ENCODE data around the gene SLC25A30.
"Not testable (repeated sequence)": the region's sequence is repeated elsewhere in the genome, so short reads cannot be mapped to it uniquely, and the experiment has no call there.

Gene SLC25A30

DNA sequence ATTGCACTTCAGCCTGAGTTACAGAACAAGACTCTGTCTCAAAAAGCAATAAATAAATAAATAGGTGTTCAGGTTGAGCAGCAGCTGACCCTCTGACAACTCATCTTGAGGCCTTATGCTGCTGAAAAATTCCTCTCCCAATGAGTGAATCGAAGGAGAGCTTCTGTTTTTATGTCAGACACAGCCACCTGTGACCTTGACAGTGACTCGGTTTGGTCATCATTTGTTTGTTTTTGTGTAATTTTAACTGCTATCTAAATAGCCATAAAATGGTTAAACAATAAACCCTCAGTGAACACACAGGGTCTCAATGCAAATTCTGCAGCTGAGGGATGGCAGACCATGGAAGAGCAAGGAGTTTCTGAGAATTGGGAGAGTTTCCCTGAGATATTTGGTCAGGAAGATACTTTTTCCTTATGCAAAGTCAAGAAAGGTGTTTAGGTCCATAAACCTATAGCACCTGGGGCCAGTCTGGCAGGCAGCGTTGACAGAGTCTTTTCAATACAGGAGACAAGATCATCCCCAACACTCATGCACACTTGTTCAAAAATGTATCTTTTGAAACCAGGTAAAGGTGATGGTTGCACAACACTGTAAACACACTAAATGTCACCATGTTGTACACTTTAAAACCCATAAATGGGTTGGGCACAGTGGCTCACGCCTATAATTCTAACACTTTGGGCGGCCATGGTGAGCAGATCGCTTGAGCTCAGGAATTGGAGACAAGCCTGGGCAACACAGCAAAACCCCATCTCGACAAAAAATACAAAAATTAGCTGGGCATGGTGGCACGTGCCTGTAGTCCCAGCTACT lies 16.6 kb upstream of the SLC25A30 start:
- in situ Hi-C loops (cut with MboI; ENCODE audit: low pct_unique_long_range_greater_than_20kb, low sequenced_read_pairs) = no loop called here
- no peak for DNase-seq

- in situ Hi-C loops (cut with MboI; ENCODE audit: low pct_unique_long_range_greater_than_20kb, low sequenced_read_pairs) = no loop called here
- no peak for DNase-seq
Measured at GRCh38 chr13:45433381-45433790, 15.2 kb upstream of the SLC25A30 start.

DNA sequence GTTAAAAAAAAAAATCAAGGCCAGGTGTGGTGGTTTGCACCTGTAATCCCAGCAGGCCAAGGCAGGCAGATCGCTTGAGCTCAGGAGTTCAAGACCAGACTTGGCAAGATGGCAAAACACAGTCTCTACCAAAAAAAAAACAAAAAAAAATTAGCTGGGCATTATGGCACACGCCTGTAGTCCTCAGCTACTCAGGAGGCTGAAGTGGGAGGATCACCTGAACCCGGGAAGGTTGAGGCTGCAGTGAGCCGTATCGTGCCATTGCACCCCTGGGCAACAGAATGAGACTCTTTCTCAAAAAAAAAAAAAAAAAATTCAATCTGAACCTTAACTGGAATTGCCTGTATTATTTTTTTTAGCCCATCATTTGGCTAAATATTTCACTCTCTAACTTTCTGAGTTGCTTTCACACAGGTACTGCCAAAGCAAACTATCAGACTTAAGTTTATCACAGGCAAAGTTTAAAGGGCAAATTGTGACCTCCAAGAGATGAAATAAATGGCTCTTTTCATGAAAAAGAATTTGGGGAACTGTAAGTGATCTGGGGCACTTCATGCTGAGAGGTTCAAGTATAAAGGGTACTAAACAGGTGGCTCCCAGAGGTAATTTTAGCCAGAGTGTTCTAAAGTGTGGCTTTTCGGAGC lies 14.7 kb upstream of the SLC25A30 start:
- in situ Hi-C loops (cut with MboI; ENCODE audit: low pct_unique_long_range_greater_than_20kb, low sequenced_read_pairs) = no loop called here
- no peak for DNase-seq

GRCh38 chr13:45426056-45426841 lies 8.1 kb upstream of the SLC25A30 start:
- in situ Hi-C loops (cut with MboI; ENCODE audit: low pct_unique_long_range_greater_than_20kb, low sequenced_read_pairs) = not testable (repeated sequence)
- DNase-seq = peak; percentile 47

DNA sequence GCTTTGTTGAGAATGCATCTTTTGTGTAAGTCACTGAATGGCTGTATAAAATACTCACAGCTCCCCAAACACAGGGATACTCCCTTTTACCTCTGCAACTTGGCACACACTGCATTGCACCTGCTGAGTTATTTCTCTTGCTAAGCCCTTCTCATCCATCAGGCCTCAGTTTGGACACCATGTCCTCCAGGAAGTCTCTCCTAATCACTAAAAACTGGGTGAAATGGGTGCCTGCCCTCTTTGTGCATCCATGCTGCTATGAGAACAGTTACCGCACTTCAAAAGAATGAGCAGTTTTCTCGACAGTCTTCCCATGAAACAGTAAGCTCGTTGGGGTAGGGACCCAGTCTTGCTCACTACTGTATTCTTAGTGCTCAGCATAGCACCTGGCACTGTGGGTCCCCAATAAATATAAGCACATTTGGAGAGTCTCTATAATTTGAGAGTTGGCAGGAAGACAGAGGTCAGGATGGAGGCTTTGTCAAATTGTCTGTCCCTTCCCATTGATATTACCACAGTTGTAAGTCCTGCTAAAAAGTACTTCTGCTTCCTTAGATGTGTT lies 4.6 kb upstream of the SLC25A30 start:
- in situ Hi-C loops (cut with MboI; ENCODE audit: low pct_unique_long_range_greater_than_20kb, low sequenced_read_pairs) = no loop called here

GRCh38 chr13:45419945-45420344 lies 1.8 kb upstream of the SLC25A30 start:
- in situ Hi-C loops (cut with MboI; ENCODE audit: low pct_unique_long_range_greater_than_20kb, low sequenced_read_pairs) = no loop called here
- DNase-seq = no peak

More for the DNA sequence above, 4.6 kb upstream of the SLC25A30 start:
- peak; percentile 42 for DNase-seq

DNA sequence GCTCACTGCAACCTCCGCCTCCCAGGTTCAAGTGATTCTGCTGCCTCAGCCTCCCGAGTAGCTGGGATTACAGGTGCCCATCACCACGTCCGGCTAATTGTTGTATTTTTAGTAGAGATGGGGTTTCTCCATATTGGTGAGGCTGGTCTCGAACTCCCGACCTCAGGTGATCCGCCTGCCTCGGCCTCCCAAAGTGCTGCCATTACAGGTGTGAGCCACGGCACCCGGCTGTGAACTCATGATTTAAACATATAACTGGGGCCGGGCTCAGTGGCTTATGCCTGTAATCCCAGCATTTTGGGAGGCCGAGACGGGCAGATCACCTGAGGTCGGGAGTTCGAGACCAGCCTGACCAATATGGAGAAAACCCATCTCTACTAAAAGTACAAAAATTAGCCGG lies 1.2 kb upstream of the SLC25A30 start:
- in situ Hi-C loops (cut with MboI; ENCODE audit: low pct_unique_long_range_greater_than_20kb, low sequenced_read_pairs) = not testable (repeated sequence)

DNA sequence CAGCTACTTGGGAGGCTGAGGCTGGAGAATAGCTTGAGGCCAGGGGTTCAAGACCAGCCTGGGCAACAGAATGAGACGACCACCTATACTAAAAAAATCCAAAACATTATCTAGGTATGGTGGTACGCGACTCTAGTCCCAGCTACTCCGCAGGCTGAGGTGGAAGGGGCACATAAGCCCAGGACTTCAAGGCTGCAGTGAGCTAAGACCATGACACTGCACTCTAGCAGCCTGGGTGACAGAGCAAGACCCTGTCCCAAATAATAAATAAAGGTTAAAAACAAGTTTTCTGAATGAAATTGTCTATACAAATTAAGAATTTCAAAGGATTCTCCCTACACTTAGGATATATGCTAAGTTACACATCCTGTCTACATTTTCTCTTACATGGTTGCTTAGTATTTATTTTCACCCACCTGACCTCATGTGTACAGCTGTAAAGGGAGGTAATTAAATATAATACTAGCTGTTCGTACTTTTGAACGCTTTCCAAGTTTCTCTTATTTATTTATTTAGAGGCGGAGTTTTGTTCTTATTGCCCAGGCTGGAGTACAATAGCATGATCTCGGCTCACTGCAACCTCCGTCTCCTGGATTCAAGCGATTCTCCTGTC lies 1.6 kb downstream of the SLC25A30 start:
- in situ Hi-C loops (cut with MboI; ENCODE audit: low pct_unique_long_range_greater_than_20kb, low sequenced_read_pairs) = no loop called here
- peak; percentile 19 for DNase-seq

More for the DNA sequence above, 1.2 kb upstream of the SLC25A30 start:
- not testable (repeated sequence) for DNase-seq

DNA sequence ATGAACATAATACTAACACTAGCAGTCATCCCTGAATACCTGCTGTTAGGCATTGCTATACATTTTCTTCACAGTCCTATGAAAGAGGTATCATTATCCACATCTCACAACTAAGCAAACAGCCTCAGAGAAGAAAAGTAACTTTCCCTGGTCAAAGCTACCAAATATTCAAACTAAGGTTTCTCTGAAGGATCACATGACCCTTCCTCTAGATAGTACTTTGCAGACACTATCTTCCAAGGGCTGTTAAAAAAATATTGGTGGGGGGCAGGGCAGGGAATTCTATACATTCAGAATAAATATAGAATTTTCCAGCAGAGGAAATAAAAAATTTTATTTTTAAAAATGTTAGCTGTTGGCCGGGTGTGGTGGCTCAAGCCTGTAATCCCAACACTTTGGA lies 3.1 kb downstream of the SLC25A30 start:
- no peak for DNase-seq
- in situ Hi-C loops (cut with MboI; ENCODE audit: low pct_unique_long_range_greater_than_20kb, low sequenced_read_pairs) = no loop called here

- in situ Hi-C loops (cut with MboI; ENCODE audit: low pct_unique_long_range_greater_than_20kb, low sequenced_read_pairs) = no loop called here
- no peak for DNase-seq
Measured at GRCh38 chr13:45413826-45414307, 4.3 kb downstream of the SLC25A30 start.

DNA sequence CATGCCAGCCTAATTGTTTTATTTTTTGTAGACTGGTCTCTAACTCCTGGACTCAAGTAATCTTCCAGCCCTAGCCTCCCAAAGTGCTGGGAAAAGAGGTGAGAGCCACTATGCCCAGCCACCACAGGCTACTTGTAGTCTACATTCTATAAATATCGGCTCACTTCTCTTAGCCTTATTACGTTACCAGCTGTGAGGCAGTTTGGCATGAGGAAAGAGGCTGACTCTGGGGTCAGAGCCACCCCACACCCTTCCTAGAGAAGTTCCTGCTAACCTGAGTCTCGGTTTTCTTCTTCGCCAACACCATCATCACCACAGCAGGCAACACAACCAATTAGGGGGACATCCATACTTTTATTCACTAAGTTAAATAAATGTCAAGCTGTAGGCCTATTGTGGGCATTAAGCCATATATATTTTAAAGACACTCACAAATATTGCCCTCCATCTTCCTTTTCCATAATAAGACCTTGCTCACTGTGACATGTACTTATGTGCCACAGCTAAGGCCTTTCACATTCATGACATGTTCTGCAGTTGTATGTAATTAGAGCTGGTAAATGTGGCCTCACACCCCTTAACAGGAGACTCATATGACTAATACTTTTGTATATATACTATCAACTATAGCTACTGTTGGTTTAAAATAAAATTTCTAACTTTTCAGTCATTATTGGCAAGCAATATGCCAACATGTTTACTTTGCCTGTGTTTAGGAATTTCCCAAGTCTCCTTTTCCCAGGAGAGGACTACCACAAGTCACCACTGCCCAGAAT lies 5.7 kb downstream of the SLC25A30 start:
- in situ Hi-C loops (cut with MboI; ENCODE audit: low pct_unique_long_range_greater_than_20kb, low sequenced_read_pairs) = no loop called here
- no peak for DNase-seq

- in situ Hi-C loops (cut with MboI; ENCODE audit: low pct_unique_long_range_greater_than_20kb, low sequenced_read_pairs) = no loop called here
- DNase-seq = no peak
Measured at GRCh38 chr13:45411631-45412030, 6.5 kb downstream of the SLC25A30 start.

DNA sequence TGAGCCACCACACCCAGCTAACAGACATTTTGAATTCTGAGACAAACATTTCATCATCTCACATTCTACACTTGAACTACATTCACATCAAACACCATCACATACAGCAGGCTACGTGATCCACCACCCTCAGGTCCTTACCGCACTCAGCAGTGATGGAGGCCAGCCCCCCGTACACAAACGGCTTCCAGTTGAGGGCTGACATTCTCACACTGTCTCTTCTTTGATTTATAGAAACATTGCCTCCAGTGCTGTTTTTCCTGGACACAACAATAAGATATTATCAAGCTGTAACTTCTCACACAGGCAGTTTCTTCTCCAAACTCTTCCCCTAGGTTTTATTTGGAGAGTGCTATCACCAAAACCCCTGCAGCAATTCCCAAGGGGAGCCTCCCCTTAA lies 7.0 kb downstream of the SLC25A30 start:
- in situ Hi-C loops (cut with MboI; ENCODE audit: low pct_unique_long_range_greater_than_20kb, low sequenced_read_pairs) = no loop called here
- DNase-seq = no peak

DNA sequence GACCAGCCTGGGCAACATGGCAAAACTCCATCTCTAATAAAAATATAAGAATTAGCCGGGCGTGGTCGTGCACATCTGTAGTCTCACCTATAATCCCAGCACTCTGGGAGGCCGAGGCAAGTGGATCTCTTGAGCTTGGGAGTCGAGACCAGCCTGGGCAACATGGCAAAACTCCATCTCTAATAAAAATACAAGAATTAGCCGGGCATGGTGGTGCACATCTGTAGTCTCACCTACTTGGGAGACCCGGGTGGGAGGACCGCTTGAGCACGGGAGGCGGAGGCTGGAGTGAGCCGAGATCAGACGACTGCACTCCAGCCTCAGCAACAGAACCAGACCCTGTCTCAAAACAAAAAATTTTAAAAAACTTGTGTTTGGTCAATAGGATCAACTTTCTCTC lies 7.7 kb downstream of the SLC25A30 start:
- no peak for DNase-seq
- in situ Hi-C loops (cut with MboI; ENCODE audit: low pct_unique_long_range_greater_than_20kb, low sequenced_read_pairs) = no loop called here

DNA sequence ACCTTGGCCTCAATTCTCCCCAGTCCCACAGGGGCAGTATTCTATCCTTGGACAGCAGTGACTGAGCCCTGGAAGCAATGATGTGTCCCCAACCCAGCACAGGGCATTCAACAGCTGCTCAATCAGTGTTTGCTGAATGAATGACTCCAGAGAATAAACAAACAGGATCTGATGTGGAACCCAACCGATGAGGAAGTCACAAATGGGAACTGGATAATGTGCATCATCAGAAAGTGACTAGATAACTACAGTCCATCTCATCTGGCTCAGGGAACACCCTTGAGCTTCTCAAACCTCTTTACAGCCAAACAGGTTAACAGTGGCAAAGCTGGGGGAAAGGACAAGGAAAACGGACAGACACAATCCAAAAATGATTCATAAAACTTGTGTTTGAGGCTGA lies 8.2 kb downstream of the SLC25A30 start:
- in situ Hi-C loops (cut with MboI; ENCODE audit: low pct_unique_long_range_greater_than_20kb, low sequenced_read_pairs) = no loop called here
- no peak for DNase-seq

- DNase-seq = peak; percentile 49
- in situ Hi-C loops (cut with MboI; ENCODE audit: low pct_unique_long_range_greater_than_20kb, low sequenced_read_pairs) = no loop called here
Measured at GRCh38 chr13:45406421-45406820, 11.8 kb downstream of the SLC25A30 start.

DNA sequence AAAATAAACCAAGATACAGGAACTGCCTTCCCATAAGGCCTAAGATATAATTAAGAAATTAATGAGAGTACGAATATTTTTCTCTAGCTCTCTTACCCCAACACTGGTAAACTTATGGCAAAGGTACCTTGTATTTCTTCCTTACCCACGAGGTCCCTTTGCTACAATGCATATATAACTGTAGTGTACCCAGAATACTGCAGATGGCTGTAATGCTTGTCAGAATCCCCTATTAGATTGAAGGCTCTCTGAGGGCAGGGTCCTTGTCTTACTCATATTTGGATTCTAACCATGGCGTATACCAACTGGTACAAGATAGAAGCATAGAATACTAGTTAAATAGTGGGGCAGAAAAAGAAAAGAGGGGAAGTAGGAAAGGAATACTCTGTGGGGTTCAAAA lies 15.1 kb downstream of the SLC25A30 start:
- no peak for DNase-seq
- in situ Hi-C loops (cut with MboI; ENCODE audit: low pct_unique_long_range_greater_than_20kb, low sequenced_read_pairs) = no loop called here

DNA sequence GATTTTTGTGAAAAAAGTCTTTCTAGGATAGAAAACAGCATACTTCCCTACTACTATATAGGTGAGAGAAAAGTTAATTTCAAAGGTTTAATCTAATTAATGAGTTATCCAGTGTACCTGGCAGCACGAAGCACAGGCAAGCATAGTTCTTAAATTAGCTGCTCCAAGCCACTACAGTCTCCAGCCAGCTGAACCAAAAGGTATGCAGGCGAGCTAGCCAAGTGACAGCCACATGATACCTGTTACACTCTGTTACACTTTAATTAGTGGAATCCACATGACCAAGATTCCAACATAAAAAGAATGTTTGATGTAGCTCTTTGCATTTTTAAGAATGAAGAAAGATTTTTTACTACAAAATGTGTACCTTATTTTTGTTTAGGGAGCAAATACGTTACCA lies 15.5 kb downstream of the SLC25A30 start:
- in situ Hi-C loops (cut with MboI; ENCODE audit: low pct_unique_long_range_greater_than_20kb, low sequenced_read_pairs) = no loop called here
- no peak for DNase-seq
